HCT116 (cell line): ENCODE data around the gene HNRNPD. TPM values are rescaled to one million over a fixed set of nuclear protein-coding genes. Genes with fewer than 3 reads are reported as not detected.

ENCODE experiments used
- ATAC-seq: fragments of 200-7000 bp; cut with Tn5 transposase; 2 replicates; pipeline ENCODE4 v1.9.1; 2020; ENCODE audit warnings: mild to moderate bottlenecking, moderate library complexity
- BruUV-seq: library from RNA; stranded (reverse); fragments of 400-500 nt; replicated peaks from 2 replicates; lab custom pipeline; 2021; lab: Mats Ljungman, UMichigan
- CTCF ChIA-PET: fragments of 300-600 bp; sonication (Branson Sonifier 250); formaldehyde crosslinking; loops from one replicate; lab custom pipeline; 2021; ENCODE audit warnings: antibody characterized with exemption; lab: Charles Lee
- POLR2A ChIA-PET: fragments of 300-600, 350-600 bp; sonication (Branson Sonifier 250); formaldehyde crosslinking; loops from one replicate; lab custom pipeline; 2021; ENCODE audit warnings: antibody characterized with exemption; lab: Charles Lee
- RAD21 ChIA-PET, 2 experiments: fragments of 300-600 bp; sonication (Branson Sonifier 250); formaldehyde crosslinking; loops; one replicate each; lab custom pipeline; 2023; ENCODE audit warnings: low total read pairs in 2 of 2; ENCODE audit not compliant: uncharacterized antibody in 2 of 2, unreplicated experiment in 2 of 2, low non-redundant PET in 1 of 2; lab: Charles Lee
- DNase-seq: peaks from one replicate; pipeline ENCODE4 v3.0.0-alpha.2; 2010; ENCODE audit warnings: low read depth, low spot score
- H2AFZ ChIP-seq: fragments of 200-600 bp; shearing (Covaris generic), sonication (generic); 2 replicates; pipeline ENCODE4 v1.6.1; 2017; ENCODE audit warnings: low read depth, mixed run types, mixed read lengths, antibody characterized with exemption, low read length; ENCODE audit not compliant: poor library complexity, severe bottlenecking
- H3K27ac ChIP-seq: 2 replicates; pipeline ENCODE4 v1.5.1; 2012; ENCODE audit warnings: low read depth, low read length
- H3K27me3 ChIP-seq: fragments of 200-600 bp; sonication (generic); 2 replicates; pipeline ENCODE4 v1.6.1; 2016; ENCODE audit warnings: mixed run types, low read length, mixed read lengths; ENCODE audit not compliant: insufficient read depth
- H3K36me3 ChIP-seq, 2 experiments: fragments of 200-500 bp in 1 of 2; fragments of 200-600 bp in 1 of 2; sonication (Bioruptor generic) in 1 of 2; sonication (generic) in 1 of 2; 2 replicates each; pipeline versions ENCODE4 v1.5.1 to v1.6.1; 2014 to 2016; ENCODE audit warnings: low read length in 2 of 2, inconsistent platforms in 1 of 2, mixed read lengths in 1 of 2, mixed run types in 1 of 2; ENCODE audit not compliant: insufficient read depth in 2 of 2, control insufficient read depth in 1 of 2
- H3K4me1 ChIP-seq, 2 experiments: fragments of 200-600 bp in 1 of 2; sonication (generic) in 1 of 2; 2 replicates each; pipeline versions ENCODE4 v1.5.1 to v1.6.1; 2012 to 2017; ENCODE audit warnings: low read length in 2 of 2, inconsistent platforms in 1 of 2, mild to moderate bottlenecking in 1 of 2, mixed read lengths in 1 of 2, mixed run types in 1 of 2, moderate library complexity in 1 of 2; ENCODE audit not compliant: insufficient read depth in 2 of 2, control insufficient read depth in 1 of 2
- H3K4me2 ChIP-seq: fragments of 200-600 bp; sonication (generic); 2 replicates; pipeline ENCODE4 v1.6.1; 2017; ENCODE audit warnings: mixed run types, low read length, mixed read lengths
- H3K4me3 ChIP-seq, 2 experiments: fragments of 200-600 bp in 1 of 2; sonication (generic) in 1 of 2; replicated peaks in 1 of 2; 2 replicates each; pipeline ENCODE4 v1.5.1; 2011 to 2016; ENCODE audit warnings: low read length in 2 of 2, control low read depth in 1 of 2, low read depth in 1 of 2, mild to moderate bottlenecking in 1 of 2, mixed read lengths in 1 of 2, mixed run types in 1 of 2
- H3K79me2 ChIP-seq: fragments of 200-600 bp; sonication (generic); 2 replicates; pipeline ENCODE4 v1.6.1; 2017; ENCODE audit warnings: mild to moderate bottlenecking, mixed run types, low read length, moderate library complexity, mixed read lengths; ENCODE audit not compliant: insufficient read depth
- H3K9ac ChIP-seq: fragments of 200-600 bp; sonication (generic); 2 replicates; pipeline ENCODE4 v1.6.1; 2016; ENCODE audit warnings: low read length, mixed read lengths
- H3K9me2 ChIP-seq: fragments of 200-600 bp; sonication (generic), shearing (Covaris generic); 2 replicates; pipeline ENCODE4 v1.6.1; 2017; ENCODE audit warnings: mixed run types, mild to moderate bottlenecking, moderate library complexity; ENCODE audit not compliant: insufficient read depth
- H3K9me3 ChIP-seq, 2 experiments: fragments of 200-500 bp in 1 of 2; fragments of 200-600 bp in 1 of 2; sonication (Bioruptor generic) in 1 of 2; sonication (generic) in 1 of 2; 2 replicates each; pipeline ENCODE4 v1.6.1; 2014 to 2017; ENCODE audit warnings: low read length in 2 of 2, mixed read lengths in 2 of 2, inconsistent platforms in 1 of 2, low read depth in 1 of 2, mild to moderate bottlenecking in 1 of 2, mixed run types in 1 of 2, moderate library complexity in 1 of 2; ENCODE audit not compliant: control insufficient read depth in 1 of 2, insufficient read depth in 1 of 2
- H4K20me1 ChIP-seq: fragments of 200-600 bp; sonication (generic), shearing (Covaris generic); 2 replicates; pipeline ENCODE4 v1.6.1; 2017; ENCODE audit warnings: mixed run types, mild to moderate bottlenecking, moderate library complexity; ENCODE audit not compliant: insufficient read depth
- CTCF ChIP-seq, 3 experiments: fragments of 200-600 bp in 1 of 3; sonication (generic) in 1 of 3; IDR thresholded peaks in 2 of 3; conservative IDR thresholded peaks in 1 of 3; 2 replicates each; pipeline ENCODE4 v1.5.1; 2012 to 2017; ENCODE audit warnings: low read depth in 2 of 3, low read length in 2 of 3, antibody characterized with exemption in 1 of 3, borderline replicate concordance in 1 of 3, control low read depth in 1 of 3, mild to moderate bottlenecking in 1 of 3, mixed read lengths in 1 of 3, mixed run types in 1 of 3, moderate library complexity in 1 of 3; ENCODE audit not compliant: insufficient read depth in 1 of 3
- EGR1 ChIP-seq: IDR thresholded peaks from 2 replicates; pipeline ENCODE4 v1.6.1; 2012; ENCODE audit warnings: low read depth
- ELF1 ChIP-seq: IDR thresholded peaks from 2 replicates; pipeline ENCODE4 v1.6.1; 2012; ENCODE audit warnings: low read depth, borderline replicate concordance
- EZH2 ChIP-seq: fragments of 200-600 bp; sonication (generic); IDR thresholded peaks from 2 replicates; pipeline ENCODE4 v1.6.1; 2017; ENCODE audit warnings: antibody characterized with exemption, mixed run types
- POLR2A ChIP-seq: IDR thresholded peaks from 2 replicates; pipeline ENCODE4 v1.7.0; 2011; ENCODE audit warnings: borderline replicate concordance; ENCODE audit not compliant: insufficient read depth, insufficient read length; ENCODE audit errors: extremely low read depth
- ZBTB33 ChIP-seq: IDR thresholded peaks from 2 replicates; pipeline ENCODE4 v1.6.1; 2011; ENCODE audit warnings: mild to moderate bottlenecking, low read length, moderate library complexity; ENCODE audit not compliant: insufficient replicate concordance; ENCODE audit errors: extremely low read depth
- ZNF274 ChIP-seq: fragments of 200-500 bp; sonication (Bioruptor generic); IDR thresholded peaks from 2 replicates; pipeline ENCODE4 v1.6.1; 2014; ENCODE audit warnings: mild to moderate bottlenecking, low read depth, low read length, inconsistent platforms
- intact Hi-C: fragments of 100-400 bp; cut with micrococcal nuclease; formaldehyde crosslinking; loops from 2 replicates; pipeline ENCODE4 v1.10.0; 2022
- total RNA-seq: library from RNA; stranded (reverse); gene quantifications from one replicate; pipeline ENCODE4 v1.2.1, GENCODE V29; 2021; ENCODE audit not compliant: unreplicated experiment

The HNRNPD gene
- total RNA-seq, 1 experiment from 2014 or later, result 357 TPM

GRCh38 chr4:82397527-82397926, 23.7 kb upstream of the HNRNPD start:
- RAD21 ChIA-PET, result no interaction called here
- TF ChIP-seq ELF1, result no peak
- TF ChIP-seq EGR1, result no peak
- no peak for TF ChIP-seq ZNF274
- no peak for TF ChIP-seq CTCF (IDR thresholded peaks at IDR 0.05 in 2 of 3, conservative IDR thresholded peaks at IDR 0.05 in 1 of 3; ENCODE audit: borderline replicate concordance in 1 of 3, insufficient read depth in 1 of 3, low read depth in 2 of 3, low read length in 2 of 3)
- no peak for TF ChIP-seq EZH2
- TF ChIP-seq POLR2A, result no peak
- TF ChIP-seq ZBTB33, result no peak
- TF ChIP-seq, all 23 proteins: peak for 0
- H3K9ac ChIP-seq, result no peak overlapping the region
- H3K9me2 ChIP-seq, result no peaks in the 10 kb centered on the region
- no TSS peak for BruUV-seq
- H3K79me2 ChIP-seq, result no peaks in the 10 kb centered on the region
- H2AFZ ChIP-seq, result no peak overlapping the region
- H3K4me1 ChIP-seq, result peaks cover 0 to 7% of the 10 kb centered on the region in 2 experiments; a peak in 2 of 4 replicates
- ATAC-seq, result no peak
- H3K27me3 ChIP-seq, result no peaks in the 10 kb centered on the region
- intact Hi-C loops, result no loop called here
- POLR2A ChIA-PET, result interaction anchor here (1.0 kb wide), 1 partner anchor 9 kb away, joined by 3 read pairs; no protein-coding TSS in a partner anchor
- H4K20me1 ChIP-seq, result no peaks in the 10 kb centered on the region
- H3K27ac ChIP-seq, result no peak overlapping the region
- CTCF ChIA-PET, result no interaction called here
- no peak for DNase-seq
- no peaks in the 10 kb centered on the region for H3K9me3 ChIP-seq
- no peak overlapping the region for H3K4me3 ChIP-seq
- H3K36me3 ChIP-seq, result no peaks in the 10 kb centered on the region
- H3K4me2 ChIP-seq, result no peak overlapping the region
